Measurements from ENCODE around the gene HBA1. TPM values are rescaled to one million over a fixed set of nuclear protein-coding genes. Genes with fewer than 3 reads are reported as not detected.

The HBA1 gene
- total RNA-seq, 2 experiments from 2014 or later: not detected

DNA sequence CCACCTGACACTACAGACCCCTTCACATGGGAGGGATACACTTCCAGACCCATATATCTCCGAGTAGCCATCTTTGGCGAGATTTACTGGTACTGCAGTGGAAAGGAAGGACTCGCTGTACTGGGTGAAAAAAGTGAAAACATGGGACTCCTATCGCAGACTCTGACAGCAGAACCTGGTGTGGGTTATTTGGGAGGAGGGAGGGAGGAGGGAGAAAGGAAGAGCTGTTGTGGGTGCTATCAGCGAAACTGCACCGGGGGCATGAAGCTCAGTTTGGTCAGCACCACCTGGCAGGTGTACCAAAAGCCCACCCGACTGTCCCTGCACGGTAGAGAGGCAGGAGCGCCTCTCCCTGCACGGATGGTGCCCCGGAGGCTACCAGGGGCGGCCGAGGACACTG, 8.7 kb downstream of the HBA1 start:
- no peak overlapping the region for H2AFZ ChIP-seq (ENCODE audit: low read length)
- no peak for DNase-seq (ENCODE audit: low spot score)
- no peaks in the 10 kb centered on the region for H4K20me1 ChIP-seq (ENCODE audit: insufficient read depth, low read length)
- H3K27ac ChIP-seq (ENCODE audit: low read depth, low read length, poor library complexity, severe bottlenecking): no peak overlapping the region
- H3K9me3 ChIP-seq (ENCODE audit: low read length): no peaks in the 10 kb centered on the region
- TF ChIP-seq EZH2phosphoT487 (IDR thresholded peaks at IDR 0.05; ENCODE audit: borderline replicate concordance, low read depth, low read length): no peak
- TF ChIP-seq, protein P1, sequence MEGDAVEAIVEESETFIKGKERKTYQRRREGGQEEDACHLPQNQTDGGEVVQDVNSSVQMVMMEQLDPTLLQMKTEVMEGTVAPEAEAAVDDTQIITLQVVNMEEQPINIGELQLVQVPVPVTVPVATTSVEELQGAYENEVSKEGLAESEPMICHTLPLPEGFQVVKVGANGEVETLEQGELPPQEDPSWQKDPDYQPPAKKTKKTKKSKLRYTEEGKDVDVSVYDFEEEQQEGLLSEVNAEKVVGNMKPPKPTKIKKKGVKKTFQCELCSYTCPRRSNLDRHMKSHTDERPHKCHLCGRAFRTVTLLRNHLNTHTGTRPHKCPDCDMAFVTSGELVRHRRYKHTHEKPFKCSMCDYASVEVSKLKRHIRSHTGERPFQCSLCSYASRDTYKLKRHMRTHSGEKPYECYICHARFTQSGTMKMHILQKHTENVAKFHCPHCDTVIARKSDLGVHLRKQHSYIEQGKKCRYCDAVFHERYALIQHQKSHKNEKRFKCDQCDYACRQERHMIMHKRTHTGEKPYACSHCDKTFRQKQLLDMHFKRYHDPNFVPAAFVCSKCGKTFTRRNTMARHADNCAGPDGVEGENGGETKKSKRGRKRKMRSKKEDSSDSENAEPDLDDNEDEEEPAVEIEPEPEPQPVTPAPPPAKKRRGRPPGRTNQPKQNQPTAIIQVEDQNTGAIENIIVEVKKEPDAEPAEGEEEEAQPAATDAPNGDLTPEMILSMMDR (conservative IDR thresholded peaks at IDR 0.05; ENCODE audit: low read length): no peak
- H3K4me1 ChIP-seq (ENCODE audit: insufficient read depth, low read length, poor library complexity, severe bottlenecking): peaks cover 4% of the 10 kb centered on the region
- intact Hi-C loops (cut with micrococcal nuclease; ENCODE audit: unreplicated experiment): no loop called here
- H3K79me2 ChIP-seq (ENCODE audit: insufficient read depth, low read depth, low read length): no peaks in the 10 kb centered on the region
- H3K9me2 ChIP-seq (ENCODE audit: insufficient read depth, low read length): no peaks in the 10 kb centered on the region
- CTCF ChIA-PET (ENCODE audit: unreplicated experiment): no interaction called here
- no peak overlapping the region for H3K4me3 ChIP-seq (ENCODE audit: low read depth, low read length, poor library complexity, severe bottlenecking)
- peaks cover 59% of the 10 kb centered on the region for H3K36me3 ChIP-seq (ENCODE audit: insufficient read depth, low read length)
- POLR2A ChIA-PET: no interaction called here
- BruUV-seq (replicated peaks): no TSS peak
- H3K4me2 ChIP-seq (ENCODE audit: low read length): no peak overlapping the region

DNA sequence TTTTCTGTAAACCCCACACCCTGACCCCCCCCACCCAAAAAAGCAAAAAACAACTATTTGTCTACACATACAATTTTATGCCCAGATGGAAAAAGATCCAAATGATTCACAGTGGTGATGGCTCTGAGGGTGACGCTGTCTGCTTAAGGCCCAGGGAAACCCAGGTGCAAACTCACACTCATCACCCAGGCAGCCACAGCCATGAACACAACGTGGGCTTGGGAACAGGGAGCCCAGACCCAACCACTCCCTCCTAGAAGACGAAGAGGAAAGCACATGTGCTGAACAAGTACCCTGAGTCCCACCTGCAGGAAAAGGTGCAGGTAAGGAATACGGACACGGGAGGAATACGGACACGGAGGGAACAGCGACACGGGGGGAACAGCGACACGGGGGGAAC, 9.2 kb downstream of the HBA1 start:
- Histone ChIP-seq H3K4me2 (ENCODE audit: low read length) (no peak overlapping the region), H3K36me3 (ENCODE audit: insufficient read depth, low read length) (peaks cover 63% of the 10 kb centered on the region), H4K20me1 (ENCODE audit: insufficient read depth, low read length) (no peaks in the 10 kb centered on the region), H2AFZ (ENCODE audit: low read length) (no peak overlapping the region), H3K27ac (ENCODE audit: low read depth, low read length, poor library complexity, severe bottlenecking) (no peak overlapping the region), H3K4me1 (ENCODE audit: insufficient read depth, low read length, poor library complexity, severe bottlenecking) (peaks cover 4% of the 10 kb centered on the region), H3K9me3 (ENCODE audit: low read length) (no peaks in the 10 kb centered on the region), H3K79me2 (ENCODE audit: insufficient read depth, low read depth, low read length) (no peaks in the 10 kb centered on the region), H3K9me2 (ENCODE audit: insufficient read depth, low read length) (no peaks in the 10 kb centered on the region), H3K4me3 (ENCODE audit: low read depth, low read length, poor library complexity, severe bottlenecking) (no peak overlapping the region)
- TF ChIP-seq EZH2phosphoT487 (IDR thresholded peaks at IDR 0.05; ENCODE audit: borderline replicate concordance, low read depth, low read length): no peak
- TF ChIP-seq, protein P1 (conservative IDR thresholded peaks at IDR 0.05; ENCODE audit: low read length): no peak
- intact Hi-C loops (cut with micrococcal nuclease; ENCODE audit: unreplicated experiment): no loop called here
- DNase-seq (ENCODE audit: low spot score): no peak
- ChIA-PET CTCF (ENCODE audit: unreplicated experiment) (no interaction called here), POLR2A (no interaction called here)
- no TSS peak for BruUV-seq (replicated peaks)

DNA sequence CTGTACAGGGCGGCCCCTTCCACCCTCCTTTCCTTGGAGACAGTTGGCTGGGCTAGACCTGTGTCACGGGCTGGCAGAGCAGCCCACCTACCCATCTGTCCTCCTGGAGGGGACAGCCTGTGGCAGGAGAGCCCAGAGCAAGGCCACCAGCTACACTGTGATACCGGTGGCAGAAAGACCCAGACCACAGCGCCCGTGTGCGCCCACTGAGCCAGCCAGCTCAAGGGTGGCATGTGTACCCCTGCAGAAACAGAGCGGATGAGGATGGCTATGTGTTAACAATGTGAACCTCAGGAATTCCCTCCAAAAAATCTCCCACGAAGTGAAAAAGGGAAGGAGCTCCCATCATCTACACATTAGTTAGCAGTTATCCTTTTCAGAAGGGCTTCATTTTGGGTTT, 10.8 kb downstream of the HBA1 start:
- no peaks in the 10 kb centered on the region for H3K79me2 ChIP-seq (ENCODE audit: insufficient read depth, low read depth, low read length)
- POLR2A ChIA-PET: no interaction called here
- DNase-seq (ENCODE audit: low spot score): no peak
- H2AFZ ChIP-seq (ENCODE audit: low read length): no peak overlapping the region
- H3K36me3 ChIP-seq (ENCODE audit: insufficient read depth, low read length): peaks cover 76% of the 10 kb centered on the region
- H3K9me2 ChIP-seq (ENCODE audit: insufficient read depth, low read length): no peaks in the 10 kb centered on the region
- CTCF ChIA-PET (ENCODE audit: unreplicated experiment): no interaction called here
- TF ChIP-seq, protein P1 (conservative IDR thresholded peaks at IDR 0.05; ENCODE audit: low read length): no peak
- no peak for TF ChIP-seq EZH2phosphoT487 (IDR thresholded peaks at IDR 0.05; ENCODE audit: borderline replicate concordance, low read depth, low read length)
- H3K4me2 ChIP-seq (ENCODE audit: low read length): no peak overlapping the region
- intact Hi-C loops (cut with micrococcal nuclease; ENCODE audit: unreplicated experiment): no loop called here
- BruUV-seq (replicated peaks): no TSS peak
- H3K9me3 ChIP-seq (ENCODE audit: low read length): no peaks in the 10 kb centered on the region
- no peaks in the 10 kb centered on the region for H3K4me1 ChIP-seq (ENCODE audit: insufficient read depth, low read length, poor library complexity, severe bottlenecking)
- H3K27ac ChIP-seq (ENCODE audit: low read depth, low read length, poor library complexity, severe bottlenecking): no peak overlapping the region
- no peaks in the 10 kb centered on the region for H4K20me1 ChIP-seq (ENCODE audit: insufficient read depth, low read length)
- no peak overlapping the region for H3K4me3 ChIP-seq (ENCODE audit: low read depth, low read length, poor library complexity, severe bottlenecking)
